DOHH2 (cell line): ENCODE measurements around the gene SQSTM1.
"Not testable (repeated sequence)": the region's sequence is repeated elsewhere in the genome, so short reads cannot be mapped to it uniquely, and the experiment has no call there.

Experiments
- H3F3A ChIP-seq: fragments of 200-600 bp; sonication (generic), shearing (Covaris generic); 2 replicates; pipeline ENCODE4 v1.6.0; 2016; ENCODE audit warnings: antibody characterized with exemption, mild to moderate bottlenecking; ENCODE audit not compliant: control insufficient read depth, insufficient read depth
- H3K27ac ChIP-seq: fragments of 200-600 bp; sonication (generic); 2 replicates; pipeline ENCODE4 v1.5.1; 2014; ENCODE audit warnings: low read depth, mild to moderate bottlenecking, low read length, moderate library complexity
- H3K27me3 ChIP-seq: fragments of 200-600 bp; sonication (generic); 2 replicates; pipeline ENCODE4 v1.6.1; 2014; ENCODE audit warnings: mild to moderate bottlenecking, low read length, mixed read lengths; ENCODE audit not compliant: control insufficient read depth
- H3K36me3 ChIP-seq: fragments of 200-600 bp; sonication (generic); 2 replicates; pipeline ENCODE4 v1.6.1; 2014; ENCODE audit warnings: mild to moderate bottlenecking, low read length, moderate library complexity, mixed read lengths; ENCODE audit not compliant: control insufficient read depth
- H3K4me1 ChIP-seq: fragments of 200-600 bp; sonication (generic); 2 replicates; pipeline ENCODE4 v1.6.1; 2014; ENCODE audit warnings: mild to moderate bottlenecking, low read length, mixed read lengths; ENCODE audit not compliant: control insufficient read depth
- H3K4me2 ChIP-seq: fragments of 200-600 bp; sonication (generic); 2 replicates; pipeline ENCODE4 v1.6.0; 2014; ENCODE audit warnings: mild to moderate bottlenecking, low read length, moderate library complexity
- H3K4me3 ChIP-seq: fragments of 200-600 bp; sonication (generic); 2 replicates; pipeline ENCODE4 v1.5.1; 2014; ENCODE audit warnings: mild to moderate bottlenecking, low read length, mixed read lengths
- H3K79me2 ChIP-seq: fragments of 200-600 bp; sonication (generic); 2 replicates; pipeline ENCODE4 v1.6.1; 2014; ENCODE audit warnings: mild to moderate bottlenecking, low read length, mixed read lengths; ENCODE audit not compliant: control insufficient read depth
- H3K9me2 ChIP-seq: fragments of 200-600 bp; sonication (generic); replicated peaks from 2 replicates; pipeline ENCODE4 v1.6.1; 2014; ENCODE audit warnings: mild to moderate bottlenecking, low read length, mixed read lengths; ENCODE audit not compliant: control insufficient read depth
- H3K9me3 ChIP-seq: fragments of 200-600 bp; sonication (generic); 2 replicates; pipeline ENCODE4 v1.6.1; 2014; ENCODE audit warnings: antibody characterized with exemption, low read length, mixed read lengths; ENCODE audit not compliant: control insufficient read depth, insufficient read depth
- H4K20me1 ChIP-seq: fragments of 200-600 bp; sonication (generic); 2 replicates; pipeline ENCODE4 v1.6.0; 2014; ENCODE audit warnings: low read depth, mild to moderate bottlenecking, antibody characterized with exemption, low read length, moderate library complexity; ENCODE audit not compliant: control insufficient read depth, insufficient read depth
- CTCF ChIP-seq: fragments of 200-600 bp; sonication (generic); IDR thresholded peaks from one replicate; pipeline ENCODE4 v1.5.1; 2014; ENCODE audit warnings: antibody characterized with exemption, mild to moderate bottlenecking, low read depth, low read length; ENCODE audit not compliant: poor library complexity, severe bottlenecking
- EZH2phosphoT487 ChIP-seq: fragments of 200-600 bp; sonication (generic); IDR thresholded peaks from 2 replicates; pipeline ENCODE4 v1.6.1; 2017; ENCODE audit warnings: borderline replicate concordance, mild to moderate bottlenecking, antibody characterized with exemption, low read length, moderate library complexity, mixed read lengths

The SQSTM1 gene

GRCh38 chr5:179870403-179870903, 49.7 kb downstream of the SQSTM1 start:
- Histone ChIP-seq H4K20me1 (no peaks in the 10 kb centered on the region), H3K36me3 (peaks cover 67% of the 10 kb centered on the region), H3K4me3 (no peak overlapping the region), H3K9me3 (no peaks in the 10 kb centered on the region), H3K27ac (no peak overlapping the region), H3K9me2 (no peaks in the 10 kb centered on the region), H3K79me2 (no peaks in the 10 kb centered on the region), H3F3A (no peaks in the 10 kb centered on the region), H3K27me3 (no peaks in the 10 kb centered on the region), H3K4me1 (no peaks in the 10 kb centered on the region), H3K4me2 (no peak overlapping the region)
- TF ChIP-seq CTCF, result peak; percentile 47
- TF ChIP-seq EZH2phosphoT487, result no peak

GRCh38 chr5:179870952-179871351, 50.2 kb downstream of the SQSTM1 start:
- H3K36me3 ChIP-seq, result peaks cover 67% of the 10 kb centered on the region
- H4K20me1 ChIP-seq, result no peaks in the 10 kb centered on the region

GRCh38 chr5:179871533-179871932, 50.8 kb downstream of the SQSTM1 start:
- H3K36me3 ChIP-seq, result peaks cover 66% of the 10 kb centered on the region
- not testable (repeated sequence) for H3F3A ChIP-seq, H3K9me3 ChIP-seq, H3K9me2 ChIP-seq, H3K4me2 ChIP-seq, H3K27me3 ChIP-seq, H3K27ac ChIP-seq, H3K4me1 ChIP-seq, H3K4me3 ChIP-seq, H4K20me1 ChIP-seq, H3K79me2 ChIP-seq

More at GRCh38 chr5:179870952-179871351, 50.2 kb downstream of the SQSTM1 start:
- H3K4me3 ChIP-seq, result no peak overlapping the region
- H3K9me3 ChIP-seq, result no peaks in the 10 kb centered on the region
- no peaks in the 10 kb centered on the region for H3K9me2 ChIP-seq
- no peak overlapping the region for H3K4me2 ChIP-seq
- no peaks in the 10 kb centered on the region for H3K79me2 ChIP-seq
- TF ChIP-seq CTCF (no peak), EZH2phosphoT487 (no peak)
- H3F3A ChIP-seq, result no peaks in the 10 kb centered on the region
- H3K27me3 ChIP-seq, result no peaks in the 10 kb centered on the region
- H3K27ac ChIP-seq, result no peak overlapping the region
- H3K4me1 ChIP-seq, result no peaks in the 10 kb centered on the region

GRCh38 chr5:179872055-179872827, 51.5 kb downstream of the SQSTM1 start:
- Histone ChIP-seq H3K9me3 (no peaks in the 10 kb centered on the region), H3F3A (no peaks in the 10 kb centered on the region), H3K4me1 (no peaks in the 10 kb centered on the region), H3K4me2 (no peak overlapping the region), H3K79me2 (no peaks in the 10 kb centered on the region), H3K36me3 (peaks cover 59% of the 10 kb centered on the region), H3K27me3 (no peaks in the 10 kb centered on the region), H3K4me3 (no peak overlapping the region), H3K9me2 (no peaks in the 10 kb centered on the region), H3K27ac (no peak overlapping the region), H4K20me1 (no peaks in the 10 kb centered on the region)
- TF ChIP-seq EZH2phosphoT487 (no peak), CTCF (no peak)
